Upper lobe of right lung (tissue), 1 donor: ENCODE data around the gene MBD2. TPM values are rescaled to one million over a fixed set of nuclear protein-coding genes. Genes with fewer than 3 reads are reported as not detected.

ENCODE experiments used
- ATAC-seq: fragments of 200-7000 bp; cut with Tn5 transposase; one replicate; pipeline ENCODE4 v1.9.1; 2020; ENCODE audit warnings: mild to moderate bottlenecking, moderate library complexity
- DNase-seq: peaks from one replicate; pipeline ENCODE4 v3.0.0-alpha.2; 2020
- H3K27ac ChIP-seq: fragments of 200-600 bp; one replicate; pipeline ENCODE4 v1.8.0; 2022
- H3K27me3 ChIP-seq: fragments of 200-600 bp; one replicate; pipeline ENCODE4 v1.8.0; 2022; ENCODE audit warnings: mild to moderate bottlenecking
- H3K36me3 ChIP-seq: fragments of 200-600 bp; one replicate; pipeline ENCODE4 v1.8.0; 2022
- H3K4me1 ChIP-seq: fragments of 200-600 bp; one replicate; pipeline ENCODE4 v1.8.0; 2022
- H3K4me3 ChIP-seq: fragments of 200-600 bp; one replicate; pipeline ENCODE4 v1.8.0; 2022; ENCODE audit warnings: mild to moderate bottlenecking
- H3K9me3 ChIP-seq: fragments of 200-600 bp; one replicate; pipeline ENCODE4 v1.8.0; 2022
- CTCF ChIP-seq: fragments of 200-600 bp; IDR thresholded peaks from one replicate; pipeline ENCODE4 v1.8.0; 2022; ENCODE audit warnings: antibody characterized with exemption
- intact Hi-C: fragments of 100-400 bp; cut with DNase I; formaldehyde crosslinking; loops from one replicate; pipeline ENCODE4 v1.11.0; 2022
- total RNA-seq: library from RNA; stranded (reverse); fragmentation: NEBNext Ultra II Directional; extraction: Animal tissue kit (Norgen Biotek cat#: 25700); gene quantifications from one replicate; pipeline ENCODE4 v1.2.1, GENCODE V29; 2021
- donor health status: DM: no; HTN: yes; CAD: no; lungs with severe emphysema.

The MBD2 gene
- total RNA-seq, 1 donor from 2014 or later: 78.4 TPM

GRCh38 chr18:54192415-54192814 is 32.1 kb downstream of the MBD2 start:
- H3K27ac ChIP-seq: no peak overlapping the region

GRCh38 chr18:54191352-54191751 is 33.1 kb downstream of the MBD2 start:
- DNase-seq: no peak
- intact Hi-C loops: no loop called here

More at GRCh38 chr18:54192415-54192814, 32.1 kb downstream of the MBD2 start:
- DNase-seq (no peak), ATAC-seq (no peak)
- Histone ChIP-seq H3K9me3 (no peaks in the 10 kb centered on the region), H3K27me3 (no peaks in the 10 kb centered on the region), H3K4me1 (no peaks in the 10 kb centered on the region), H3K4me3 (no peak overlapping the region), H3K36me3 (peaks cover 15% of the 10 kb centered on the region)
- TF ChIP-seq CTCF: no peak
- intact Hi-C loops: no loop called here

GRCh38 chr18:54187372-54187771 is 37.1 kb downstream of the MBD2 start:
- Histone ChIP-seq H3K27me3 (no peaks in the 10 kb centered on the region), H3K9me3 (no peaks in the 10 kb centered on the region), H3K4me1 (no peaks in the 10 kb centered on the region), H3K27ac (no peak overlapping the region), H3K36me3 (peaks cover 32% of the 10 kb centered on the region), H3K4me3 (no peak overlapping the region)
- intact Hi-C loops: no loop called here
- ATAC-seq: no peak
- TF ChIP-seq CTCF: no peak
- no peak for DNase-seq

More at GRCh38 chr18:54191352-54191751, 33.1 kb downstream of the MBD2 start:
- H3K27ac ChIP-seq: no peak overlapping the region
- ATAC-seq: no peak
- H3K4me1 ChIP-seq: no peaks in the 10 kb centered on the region
- no peaks in the 10 kb centered on the region for H3K9me3 ChIP-seq
- peaks cover 25% of the 10 kb centered on the region for H3K36me3 ChIP-seq
- TF ChIP-seq CTCF: no peak
- no peaks in the 10 kb centered on the region for H3K27me3 ChIP-seq
- no peak overlapping the region for H3K4me3 ChIP-seq

GRCh38 chr18:54184836-54185235 is 39.6 kb downstream of the MBD2 start:
- ATAC-seq: no peak
- Histone ChIP-seq H3K4me1 (no peaks in the 10 kb centered on the region), H3K27ac (no peak overlapping the region), H3K4me3 (no peak overlapping the region), H3K27me3 (no peaks in the 10 kb centered on the region), H3K9me3 (no peaks in the 10 kb centered on the region), H3K36me3 (peaks cover 40% of the 10 kb centered on the region)
- TF ChIP-seq CTCF: no peak
- intact Hi-C loops: no loop called here
- no peak for DNase-seq

GRCh38 chr18:54183390-54183789 is 41.1 kb downstream of the MBD2 start:
- Histone ChIP-seq H3K9me3 (no peaks in the 10 kb centered on the region), H3K4me3 (no peak overlapping the region), H3K36me3 (peaks cover 38% of the 10 kb centered on the region), H3K27ac (no peak overlapping the region), H3K27me3 (no peaks in the 10 kb centered on the region), H3K4me1 (no peaks in the 10 kb centered on the region)
- no peak for TF ChIP-seq CTCF
- intact Hi-C loops: no loop called here
- ATAC-seq: no peak
- no peak for DNase-seq
